OCI-LY7 (cell line): Measurements from ENCODE around the gene CHSY3. TPM values are rescaled to one million over a fixed set of nuclear protein-coding genes. Genes with fewer than 3 reads are reported as not detected.

Experiments
- BruUV-seq: library from RNA; stranded (reverse); fragments of 400-500 nt; replicated peaks from 2 replicates; lab custom pipeline; 2021; lab: Mats Ljungman, UMichigan
- CTCF ChIA-PET: fragments of 300-600 bp; sonication (Branson Sonifier 250); formaldehyde crosslinking; loops from one replicate; lab custom pipeline; 2022; ENCODE audit warnings: antibody characterized with exemption; ENCODE audit not compliant: unreplicated experiment; lab: Charles Lee
- POLR2A ChIA-PET: fragments of 300-600 bp; sonication (Branson Sonifier 250); formaldehyde crosslinking; loops from one replicate; lab custom pipeline; 2022; ENCODE audit warnings: antibody characterized with exemption; lab: Charles Lee
- DNase-seq: peaks from one replicate; pipeline ENCODE4 v3.0.0-alpha.2; 2015; ENCODE audit warnings: low spot score
- H2AFZ ChIP-seq: fragments of 200-600 bp; sonication (generic), shearing (Covaris generic); 2 replicates; pipeline ENCODE4 v1.6.1; 2014; ENCODE audit warnings: mild to moderate bottlenecking, antibody characterized with exemption, low read length, moderate library complexity
- H3K27ac ChIP-seq: fragments of 200-600 bp; sonication (generic); 2 replicates; pipeline ENCODE4 v1.5.1; 2014; ENCODE audit warnings: mixed run types, low read depth, mild to moderate bottlenecking, moderate library complexity, low read length, inconsistent platforms; ENCODE audit not compliant: poor library complexity, severe bottlenecking
- H3K36me3 ChIP-seq: fragments of 200-600 bp; sonication (generic); 2 replicates; pipeline ENCODE4 v1.6.1; 2014; ENCODE audit warnings: mild to moderate bottlenecking, antibody characterized with exemption, low read length, moderate library complexity, mixed read lengths; ENCODE audit not compliant: insufficient read depth
- H3K4me1 ChIP-seq: fragments of 200-600 bp; sonication (generic); 2 replicates; pipeline ENCODE4 v1.5.1; 2014; ENCODE audit warnings: mild to moderate bottlenecking, low read length; ENCODE audit not compliant: insufficient read depth, poor library complexity, severe bottlenecking
- H3K4me2 ChIP-seq: fragments of 200-600 bp; sonication (generic); 2 replicates; pipeline ENCODE4 v1.6.1; 2014; ENCODE audit warnings: mild to moderate bottlenecking, low read length
- H3K4me3 ChIP-seq: fragments of 200-600 bp; sonication (generic); 2 replicates; pipeline ENCODE4 v1.5.1; 2014; ENCODE audit warnings: mild to moderate bottlenecking, low read depth, low read length; ENCODE audit not compliant: poor library complexity, severe bottlenecking
- H3K79me2 ChIP-seq: fragments of 200-600 bp; sonication (generic); 2 replicates; pipeline ENCODE4 v1.6.1; 2016; ENCODE audit warnings: low read depth, mild to moderate bottlenecking, low read length, moderate library complexity, mixed read lengths; ENCODE audit not compliant: insufficient read depth
- H3K9me2 ChIP-seq: fragments of 200-600 bp; sonication (generic); 2 replicates; pipeline ENCODE4 v1.6.1; 2016; ENCODE audit warnings: mild to moderate bottlenecking, low read length, mixed read lengths; ENCODE audit not compliant: insufficient read depth
- H3K9me3 ChIP-seq: fragments of 200-600 bp; sonication (generic); 2 replicates; pipeline ENCODE4 v1.6.1; 2014; ENCODE audit warnings: mild to moderate bottlenecking, mixed run types, low read length, mixed read lengths
- H4K20me1 ChIP-seq: fragments of 200-600 bp; sonication (generic); 2 replicates; pipeline ENCODE4 v1.6.1; 2014; ENCODE audit warnings: mild to moderate bottlenecking, antibody characterized with exemption, low read length, moderate library complexity, mixed read lengths; ENCODE audit not compliant: insufficient read depth
- EZH2phosphoT487 ChIP-seq: fragments of 200-600 bp; sonication (generic); IDR thresholded peaks from 2 replicates; pipeline ENCODE4 v1.6.1; 2018; ENCODE audit warnings: low read depth, borderline replicate concordance, mild to moderate bottlenecking, mixed run types, antibody characterized with exemption, low read length, moderate library complexity, mixed read lengths
- intact Hi-C: fragments of 100-400 bp; cut with micrococcal nuclease; formaldehyde crosslinking; loops from one replicate; pipeline ENCODE4 v1.10.0; 2022; ENCODE audit not compliant: unreplicated experiment
- total RNA-seq, 2 experiments: library from RNA; depleted of rRNA in 1 of 2; stranded (reverse); fragments of >200 nt in 1 of 2; shearing (Covaris generic) in 1 of 2; gene quantifications; 2 replicates each; pipeline ENCODE4 v1.2.3, GENCODE V29; 2014 to 2022
- TF ChIP-seq, protein P1 (sequence below): fragments of 200-600 bp; sonication (generic); conservative IDR thresholded peaks from 2 replicates; pipeline ENCODE4 v1.5.1; 2014; ENCODE audit warnings: mild to moderate bottlenecking, antibody characterized with exemption, low read length, moderate library complexity, mixed read lengths

CHSY3 gene
- total RNA-seq, 2 experiments from 2014 or later: not detected

DNA sequence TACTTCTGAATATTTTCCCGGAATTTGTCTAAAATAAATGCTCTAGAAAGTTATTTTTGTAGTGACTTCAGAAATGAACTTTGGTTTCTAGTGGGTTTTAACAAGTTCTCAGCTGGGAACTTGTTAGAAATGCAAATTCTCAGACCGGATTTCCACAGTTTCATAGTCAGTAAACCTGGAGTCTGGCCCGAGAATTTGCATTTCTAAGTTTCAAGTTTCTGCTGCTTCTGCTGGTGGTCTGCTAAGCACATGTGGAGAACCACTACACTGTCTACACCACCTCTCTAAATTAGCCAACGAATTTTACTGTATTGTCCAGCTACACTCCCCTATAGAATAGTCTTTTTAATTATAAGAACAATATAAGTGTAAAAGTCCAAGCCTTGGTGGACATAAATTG, 208.0 kb downstream of the CHSY3 start:
- intact Hi-C loops: no loop called here
- no peak for DNase-seq

GRCh38 chr5:130115686-130116085, 211.4 kb downstream of the CHSY3 start:
- no peaks in the 10 kb centered on the region for H3K4me1 ChIP-seq
- no peak overlapping the region for H3K27ac ChIP-seq
- no peaks in the 10 kb centered on the region for H3K36me3 ChIP-seq
- no TSS peak for BruUV-seq
- H3K9me3 ChIP-seq: no peaks in the 10 kb centered on the region
- H3K4me3 ChIP-seq: no peak overlapping the region
- CTCF ChIA-PET: no interaction called here
- no peak for DNase-seq
- H3K79me2 ChIP-seq: no peaks in the 10 kb centered on the region
- no peak overlapping the region for H2AFZ ChIP-seq
- intact Hi-C loops: no loop called here
- POLR2A ChIA-PET: interaction anchor here (0.5 to 1.0 kb wide), 2 partner anchors 172 to 371 kb away, joined by 3 to 4 read pairs; no protein-coding TSS in a partner anchor
- H3K4me2 ChIP-seq: no peak overlapping the region
- TF ChIP-seq, protein P1, sequence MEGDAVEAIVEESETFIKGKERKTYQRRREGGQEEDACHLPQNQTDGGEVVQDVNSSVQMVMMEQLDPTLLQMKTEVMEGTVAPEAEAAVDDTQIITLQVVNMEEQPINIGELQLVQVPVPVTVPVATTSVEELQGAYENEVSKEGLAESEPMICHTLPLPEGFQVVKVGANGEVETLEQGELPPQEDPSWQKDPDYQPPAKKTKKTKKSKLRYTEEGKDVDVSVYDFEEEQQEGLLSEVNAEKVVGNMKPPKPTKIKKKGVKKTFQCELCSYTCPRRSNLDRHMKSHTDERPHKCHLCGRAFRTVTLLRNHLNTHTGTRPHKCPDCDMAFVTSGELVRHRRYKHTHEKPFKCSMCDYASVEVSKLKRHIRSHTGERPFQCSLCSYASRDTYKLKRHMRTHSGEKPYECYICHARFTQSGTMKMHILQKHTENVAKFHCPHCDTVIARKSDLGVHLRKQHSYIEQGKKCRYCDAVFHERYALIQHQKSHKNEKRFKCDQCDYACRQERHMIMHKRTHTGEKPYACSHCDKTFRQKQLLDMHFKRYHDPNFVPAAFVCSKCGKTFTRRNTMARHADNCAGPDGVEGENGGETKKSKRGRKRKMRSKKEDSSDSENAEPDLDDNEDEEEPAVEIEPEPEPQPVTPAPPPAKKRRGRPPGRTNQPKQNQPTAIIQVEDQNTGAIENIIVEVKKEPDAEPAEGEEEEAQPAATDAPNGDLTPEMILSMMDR: no peak
- no peak for TF ChIP-seq EZH2phosphoT487
- H3K9me2 ChIP-seq: no peaks in the 10 kb centered on the region
- no peaks in the 10 kb centered on the region for H4K20me1 ChIP-seq

More for the DNA sequence above, 208.0 kb downstream of the CHSY3 start:
- Histone ChIP-seq H3K4me2 (no peak overlapping the region), H3K9me3 (no peaks in the 10 kb centered on the region), H3K4me1 (no peaks in the 10 kb centered on the region), H4K20me1 (no peaks in the 10 kb centered on the region), H3K27ac (no peak overlapping the region), H3K79me2 (no peaks in the 10 kb centered on the region), H2AFZ (no peak overlapping the region), H3K9me2 (no peaks in the 10 kb centered on the region), H3K36me3 (no peaks in the 10 kb centered on the region), H3K4me3 (no peak overlapping the region)
- ChIA-PET CTCF (no interaction called here), POLR2A (interaction anchor here (0.6 to 0.9 kb wide), 2 partner anchors 9 to 606 kb away, joined by 3 to 7 read pairs; no protein-coding TSS in a partner anchor)
- no peak for TF ChIP-seq EZH2phosphoT487
- TF ChIP-seq, protein P1: no peak
- no TSS peak for BruUV-seq

GRCh38 chr5:130116462-130116861, 212.2 kb downstream of the CHSY3 start:
- no peak for TF ChIP-seq EZH2phosphoT487
- TF ChIP-seq, protein P1: no peak
- no TSS peak for BruUV-seq
- POLR2A ChIA-PET: interaction anchor here (0.6 kb wide), 1 partner anchor 213 kb away, joined by 3 read pairs; no protein-coding TSS in a partner anchor
- H2AFZ ChIP-seq: no peak overlapping the region
- intact Hi-C loops: no loop called here
- H3K4me2 ChIP-seq: no peak overlapping the region
- H3K9me2 ChIP-seq: no peaks in the 10 kb centered on the region
- H3K27ac ChIP-seq: no peak overlapping the region
- H3K79me2 ChIP-seq: no peaks in the 10 kb centered on the region
- CTCF ChIA-PET: no interaction called here
- DNase-seq: no peak
- no peaks in the 10 kb centered on the region for H3K36me3 ChIP-seq
- no peaks in the 10 kb centered on the region for H3K4me1 ChIP-seq
- H3K9me3 ChIP-seq: no peaks in the 10 kb centered on the region
- H3K4me3 ChIP-seq: no peak overlapping the region
- H4K20me1 ChIP-seq: no peaks in the 10 kb centered on the region
